HTERT RPE-1 (cell line): ENCODE data around the gene SYNJ2.

ENCODE experiments used
- in situ Hi-C: fragments of 300-500 bp; cut with MboI; formaldehyde crosslinking; loops from 4 replicates; pipeline ENCODE4 v1.14.3; 2020; ENCODE audit warnings: low sequenced_read_pairs

SYNJ2 gene

GRCh38 chr6:158010591-158011477 lies 29.2 kb downstream of the SYNJ2 start:
- in situ Hi-C loops: no loop called here

- in situ Hi-C loops: no loop called here
Observed at GRCh38 chr6:158011478-158011920, 29.8 kb downstream of the SYNJ2 start.

- in situ Hi-C loops: no loop called here
Observed at GRCh38 chr6:158011980-158012566, 30.4 kb downstream of the SYNJ2 start.

GRCh38 chr6:158013904-158014504 lies 32.3 kb downstream of the SYNJ2 start:
- in situ Hi-C loops: no loop called here

- in situ Hi-C loops: no loop called here
Observed at GRCh38 chr6:158014505-158015187, 33.0 kb downstream of the SYNJ2 start.

GRCh38 chr6:158015188-158015506 lies 33.5 kb downstream of the SYNJ2 start:
- in situ Hi-C loops: no loop called here

- in situ Hi-C loops: no loop called here
Observed at GRCh38 chr6:158016571-158017383, 35.1 kb downstream of the SYNJ2 start.

- in situ Hi-C loops: no loop called here
Observed at GRCh38 chr6:158017621-158018040, 36.0 kb downstream of the SYNJ2 start.

- in situ Hi-C loops: no loop called here
Observed at GRCh38 chr6:158018041-158018771, 36.5 kb downstream of the SYNJ2 start.

- in situ Hi-C loops: no loop called here
Observed at GRCh38 chr6:158018851-158019361, 37.2 kb downstream of the SYNJ2 start.

GRCh38 chr6:158019416-158019815 lies 37.8 kb downstream of the SYNJ2 start:
- in situ Hi-C loops: no loop called here

- in situ Hi-C loops: no loop called here
Observed at GRCh38 chr6:158020272-158020711, 38.6 kb downstream of the SYNJ2 start.

GRCh38 chr6:158020811-158021210 lies 39.1 kb downstream of the SYNJ2 start:
- in situ Hi-C loops: no loop called here

GRCh38 chr6:158021376-158021775 lies 39.7 kb downstream of the SYNJ2 start:
- in situ Hi-C loops: no loop called here

- in situ Hi-C loops: no loop called here
Observed at GRCh38 chr6:158021814-158022748, 40.4 kb downstream of the SYNJ2 start.

GRCh38 chr6:158022749-158023596 lies 41.3 kb downstream of the SYNJ2 start:
- in situ Hi-C loops: no loop called here

GRCh38 chr6:158023597-158023939 lies 41.9 kb downstream of the SYNJ2 start:
- in situ Hi-C loops: no loop called here
